Measurements from ENCODE around the gene MAP9. TPM values are rescaled to one million over a fixed set of nuclear protein-coding genes. Genes with fewer than 3 reads are reported as not detected.
A peak's percentile ranks its signal among the peaks of the same experiment; 100 is the strongest.
"Not testable (repeated sequence)": the region's sequence is repeated elsewhere in the genome, so short reads cannot be mapped to it uniquely, and the experiment has no call there.

MAP9 gene
- total RNA-seq, 1 donor from 2014 or later: 1.7 TPM

- peak; percentile 43 for DNase-seq (ENCODE audit: low read depth)
These were observed 22.7 kb downstream of the MAP9 start for GRCh38 chr4:155353923-155354540.

GRCh38 chr4:155342142-155342541 lies 34.6 kb downstream of the MAP9 start:
- DNase-seq (ENCODE audit: low read depth): peak; percentile 14

- no peak for DNase-seq (ENCODE audit: low read depth)
These were observed 36.8 kb downstream of the MAP9 start for GRCh38 chr4:155339999-155340398.

GRCh38 chr4:155339588-155339987 lies 37.2 kb downstream of the MAP9 start:
- DNase-seq (ENCODE audit: low read depth): no peak

GRCh38 chr4:155338196-155338595 lies 38.6 kb downstream of the MAP9 start:
- DNase-seq (ENCODE audit: low read depth): peak; percentile 80

GRCh38 chr4:155336242-155336641 lies 40.5 kb downstream of the MAP9 start:
- DNase-seq (ENCODE audit: low read depth): no peak

- DNase-seq (ENCODE audit: low read depth): no peak
These were observed 45.3 kb downstream of the MAP9 start for GRCh38 chr4:155331478-155331877.

GRCh38 chr4:155322782-155323181 lies 54.0 kb downstream of the MAP9 start:
- DNase-seq (ENCODE audit: low read depth): no peak

- no peak for DNase-seq (ENCODE audit: low read depth)
These were observed 55.8 kb downstream of the MAP9 start for GRCh38 chr4:155321006-155321405.

- DNase-seq (ENCODE audit: low read depth): no peak
These were observed 57.2 kb downstream of the MAP9 start for GRCh38 chr4:155319516-155319915.

GRCh38 chr4:155312027-155312426 lies 64.7 kb downstream of the MAP9 start:
- DNase-seq (ENCODE audit: low read depth): not testable (repeated sequence)

GRCh38 chr4:155307731-155308277 lies 69.0 kb downstream of the MAP9 start:
- no peak for DNase-seq (ENCODE audit: low read depth)

- no peak for DNase-seq (ENCODE audit: low read depth)
These were observed 71.1 kb downstream of the MAP9 start for GRCh38 chr4:155305619-155306018.

- DNase-seq (ENCODE audit: low read depth): no peak
These were observed 72.4 kb downstream of the MAP9 start for GRCh38 chr4:155304375-155304774.

- DNase-seq (ENCODE audit: low read depth): no peak
These were observed 77.7 kb downstream of the MAP9 start for GRCh38 chr4:155299103-155299502.

Other genes starting within 250 kb of the MAP9 start
- gene NPY2R, start 168.3 kb downstream of the MAP9 start, total RNA-seq: not detected in 2 replicates

All from myocyte (in vitro differentiated cells).